ENCODE results near the gene RABAC1.

The RABAC1 gene

DNA sequence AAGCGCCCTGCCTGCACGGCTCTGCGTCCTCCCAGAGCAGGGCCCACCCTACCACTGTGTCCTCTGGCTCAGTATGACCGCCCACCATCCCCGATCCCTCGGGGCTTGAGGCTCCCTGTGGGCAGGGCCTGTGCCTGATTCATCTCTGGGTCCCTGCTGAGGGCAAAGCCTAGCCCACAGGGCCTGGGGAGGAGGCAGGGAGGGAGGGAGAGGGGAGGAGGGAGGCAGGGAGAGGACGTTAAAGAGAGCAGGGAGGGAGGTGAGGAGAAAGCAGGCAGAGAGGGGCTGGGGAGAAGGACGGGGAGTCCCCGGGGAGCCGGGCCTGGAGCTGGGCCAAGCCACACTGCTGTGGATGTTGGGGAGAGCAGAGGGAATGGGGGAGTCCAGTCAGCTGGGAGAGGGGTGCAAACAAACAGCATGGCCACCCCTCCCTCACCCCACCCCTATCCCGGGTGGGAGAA is 26.8 kb downstream of the RABAC1 start:
- TF ChIP-seq, protein P1, sequence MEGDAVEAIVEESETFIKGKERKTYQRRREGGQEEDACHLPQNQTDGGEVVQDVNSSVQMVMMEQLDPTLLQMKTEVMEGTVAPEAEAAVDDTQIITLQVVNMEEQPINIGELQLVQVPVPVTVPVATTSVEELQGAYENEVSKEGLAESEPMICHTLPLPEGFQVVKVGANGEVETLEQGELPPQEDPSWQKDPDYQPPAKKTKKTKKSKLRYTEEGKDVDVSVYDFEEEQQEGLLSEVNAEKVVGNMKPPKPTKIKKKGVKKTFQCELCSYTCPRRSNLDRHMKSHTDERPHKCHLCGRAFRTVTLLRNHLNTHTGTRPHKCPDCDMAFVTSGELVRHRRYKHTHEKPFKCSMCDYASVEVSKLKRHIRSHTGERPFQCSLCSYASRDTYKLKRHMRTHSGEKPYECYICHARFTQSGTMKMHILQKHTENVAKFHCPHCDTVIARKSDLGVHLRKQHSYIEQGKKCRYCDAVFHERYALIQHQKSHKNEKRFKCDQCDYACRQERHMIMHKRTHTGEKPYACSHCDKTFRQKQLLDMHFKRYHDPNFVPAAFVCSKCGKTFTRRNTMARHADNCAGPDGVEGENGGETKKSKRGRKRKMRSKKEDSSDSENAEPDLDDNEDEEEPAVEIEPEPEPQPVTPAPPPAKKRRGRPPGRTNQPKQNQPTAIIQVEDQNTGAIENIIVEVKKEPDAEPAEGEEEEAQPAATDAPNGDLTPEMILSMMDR (IDR thresholded peaks at IDR 0.05; ENCODE audit: control insufficient read depth, extremely low read depth, insufficient read depth) = no peak
- no peak overlapping the region for H3K4me3 ChIP-seq (ENCODE audit: low read depth, low read length)
- DNase-seq (ENCODE audit: low read depth) = no peak

DNA sequence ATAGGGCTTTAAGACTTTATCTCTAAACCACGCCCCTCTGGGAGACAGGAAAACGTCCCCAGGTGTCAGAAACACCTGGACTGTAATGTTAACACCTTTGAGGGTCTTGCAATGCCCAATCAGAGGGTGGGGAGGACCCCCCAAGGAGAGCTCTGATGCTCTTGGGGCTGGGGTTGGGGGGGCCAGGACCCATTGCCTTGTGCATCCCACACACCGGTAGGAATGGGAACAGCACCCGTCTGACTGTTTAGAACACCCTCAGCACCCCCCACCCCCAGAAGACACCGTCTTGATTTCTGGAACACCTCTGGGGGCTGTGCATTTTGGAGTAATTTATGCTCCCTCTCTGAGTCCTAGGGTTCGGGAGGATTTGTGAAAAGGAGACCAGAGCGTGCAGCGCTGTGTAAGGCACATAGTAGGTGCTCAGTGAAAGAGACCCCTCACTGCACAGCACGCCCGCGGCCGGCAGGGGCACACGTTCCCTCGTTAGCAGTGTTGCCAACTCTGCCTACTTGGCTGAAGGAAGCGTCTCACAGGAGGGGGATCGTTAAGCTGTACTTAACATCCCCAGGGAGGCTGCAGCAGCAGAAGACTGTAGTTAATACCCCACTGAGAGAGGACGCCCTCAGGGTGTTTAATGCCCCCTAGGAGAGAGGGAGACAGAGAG is 28.1 kb downstream of the RABAC1 start:
- TF ChIP-seq, protein P1 (IDR thresholded peaks at IDR 0.05; ENCODE audit: control insufficient read depth, extremely low read depth, insufficient read depth) = 0 out of 2 replicates have a peak, but pooled peaks have one; percentile 10
- no peak overlapping the region for H3K4me3 ChIP-seq (ENCODE audit: low read depth, low read length)
- DNase-seq (ENCODE audit: low read depth) = no peak

DNA sequence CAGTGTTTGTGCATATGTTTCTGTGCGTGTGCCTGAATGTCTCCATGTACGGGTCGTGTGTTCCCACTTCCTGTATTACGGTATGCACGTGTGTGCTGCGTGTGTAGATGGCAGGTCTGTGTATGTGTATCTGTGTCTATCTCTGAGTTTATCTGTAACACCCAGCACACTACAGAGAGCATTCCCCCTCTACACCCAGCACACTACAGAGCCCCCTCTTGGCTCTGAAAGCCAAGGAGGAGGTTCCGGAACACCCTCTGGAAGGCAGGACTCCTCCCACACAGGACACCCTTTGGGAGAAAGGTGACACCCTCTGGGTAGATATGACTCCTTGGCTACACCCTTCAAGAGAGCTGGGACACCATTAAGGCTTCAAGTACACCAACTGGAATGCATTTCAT is 28.8 kb downstream of the RABAC1 start:
- TF ChIP-seq, protein P1 (IDR thresholded peaks at IDR 0.05; ENCODE audit: control insufficient read depth, extremely low read depth, insufficient read depth) = no peak
- no peak for DNase-seq (ENCODE audit: low read depth)
- H3K4me3 ChIP-seq (ENCODE audit: low read depth, low read length) = no peak overlapping the region

DNA sequence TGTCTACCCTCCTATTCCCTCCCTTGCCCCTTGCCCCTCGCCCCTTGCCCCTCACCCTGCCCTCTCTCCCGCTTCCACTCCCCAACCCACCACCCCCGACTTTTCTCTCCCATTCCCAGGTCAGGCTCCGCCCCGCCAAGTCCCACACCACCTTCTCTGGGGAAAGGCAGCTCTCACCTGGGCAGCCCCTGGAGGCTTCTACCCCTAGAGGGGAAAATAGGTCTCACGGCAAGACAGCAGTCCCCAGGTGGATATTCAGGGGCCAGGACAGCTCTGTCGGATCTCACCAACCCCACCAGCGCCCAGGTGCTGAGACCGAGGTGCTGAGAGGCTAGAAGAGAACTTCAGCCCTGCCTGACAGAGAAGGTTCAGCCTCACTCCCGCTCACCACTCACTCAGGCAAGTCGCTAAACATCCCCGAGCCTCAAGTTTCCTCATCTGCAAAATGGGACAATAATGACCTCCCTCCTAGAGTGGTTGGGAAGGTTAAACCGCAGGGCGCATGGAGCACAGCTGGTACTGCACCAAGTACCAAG is 29.5 kb downstream of the RABAC1 start:
- TF ChIP-seq, protein P1 (IDR thresholded peaks at IDR 0.05; ENCODE audit: control insufficient read depth, extremely low read depth, insufficient read depth) = no peak
- no peak for DNase-seq (ENCODE audit: low read depth)
- H3K4me3 ChIP-seq (ENCODE audit: low read depth, low read length) = no peak overlapping the region

DNA sequence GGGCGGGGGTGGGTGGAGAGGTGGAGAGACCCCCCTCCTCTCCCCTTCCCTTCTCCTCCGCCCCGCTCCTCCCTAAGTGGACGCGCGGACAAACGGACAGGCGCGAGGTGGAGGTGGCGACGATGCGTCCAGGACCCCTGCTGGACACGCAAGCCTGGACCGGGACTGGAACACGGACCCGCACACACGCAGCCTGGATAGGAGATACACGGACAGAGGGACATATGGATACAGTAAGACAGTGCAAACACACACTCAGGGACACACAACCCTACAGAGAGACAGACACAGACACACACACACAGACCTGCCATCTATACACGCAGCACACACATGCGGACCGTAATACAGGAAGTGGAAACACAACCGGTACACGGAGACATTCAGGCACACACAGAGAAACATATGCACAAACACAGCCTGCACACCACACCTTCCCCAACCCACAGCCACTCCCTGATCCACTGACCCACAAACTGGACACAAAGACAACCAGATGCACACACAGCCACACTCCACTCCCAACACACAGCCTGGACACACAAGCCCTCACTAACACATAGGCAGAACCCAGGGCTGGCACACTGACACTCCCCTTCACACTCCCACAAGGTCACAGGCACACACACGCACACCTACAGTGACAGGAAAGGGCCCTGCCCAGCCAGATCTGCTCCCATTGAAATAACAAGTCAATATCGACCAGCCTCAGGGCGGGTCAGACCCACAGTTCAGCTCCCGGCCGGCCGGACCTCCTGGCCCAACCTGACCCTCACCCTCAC is 30.2 kb downstream of the RABAC1 start:
- DNase-seq (ENCODE audit: low read depth) = no peak
- H3K4me3 ChIP-seq (ENCODE audit: low read depth, low read length) = no peak overlapping the region
- TF ChIP-seq, protein P1 (IDR thresholded peaks at IDR 0.05; ENCODE audit: control insufficient read depth, extremely low read depth, insufficient read depth) = no peak

DNA sequence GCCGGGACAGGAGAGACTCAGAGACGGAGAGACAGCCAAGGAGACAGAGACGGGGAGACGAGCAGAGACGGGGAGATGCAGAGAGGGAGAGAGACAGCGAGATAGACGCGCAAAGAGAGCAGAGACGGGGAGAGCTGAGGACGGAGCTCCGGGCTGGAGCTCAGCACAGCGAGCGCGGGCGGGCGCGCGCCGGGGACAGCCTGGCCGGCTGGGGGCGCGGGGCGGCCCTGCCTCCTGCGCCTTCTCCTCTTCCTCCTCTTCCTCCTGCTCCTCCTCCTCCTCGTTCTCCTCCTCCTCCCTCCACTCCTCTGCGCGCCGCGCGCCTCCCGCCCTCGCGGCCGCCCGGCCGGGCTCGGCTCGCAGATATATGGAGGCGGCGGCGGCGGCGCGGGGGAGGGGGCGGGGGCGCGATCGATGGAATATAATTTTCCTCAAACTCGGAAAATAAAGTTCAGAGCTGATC is 30.9 kb downstream of the RABAC1 start, which contains the start of gene ERFL:
ERFL (minus strand) TSS at position 229 of the 463 bp plus-strand sequence. CDS start 15,530 bp downstream, outside the sequence.
- TF ChIP-seq, protein P1 (IDR thresholded peaks at IDR 0.05; ENCODE audit: control insufficient read depth, extremely low read depth, insufficient read depth) = no peak
- no peak within 1 kb of the TSS for H3K4me3 ChIP-seq (ENCODE audit: low read depth, low read length)
- no peak for DNase-seq (ENCODE audit: low read depth)

Measured in LNCaP clone FGC (cell line).